NT2/D1 (cell line): Measurements from ENCODE around the gene DOCK10.

ENCODE experiments used
- DNase-seq: peaks from one replicate; pipeline ENCODE4 v3.0.0-alpha.2; 2011; ENCODE audit warnings: low read depth, low spot score
- H3K27me3 ChIP-seq: 2 replicates; pipeline ENCODE4 v1.6.0; 2011; ENCODE audit warnings: mild to moderate bottlenecking; ENCODE audit not compliant: insufficient read length, insufficient read depth
- H3K36me3 ChIP-seq: 2 replicates; pipeline ENCODE4 v1.6.1; 2011; ENCODE audit warnings: mild to moderate bottlenecking, low read length, mixed read lengths; ENCODE audit not compliant: insufficient read depth, insufficient read length
- H3K4me1 ChIP-seq: 2 replicates; pipeline ENCODE4 v1.5.1; 2011; ENCODE audit not compliant: insufficient read depth, insufficient read length
- H3K4me3 ChIP-seq: 2 replicates; pipeline ENCODE4 v1.5.1; 2011; ENCODE audit warnings: low read depth; ENCODE audit not compliant: insufficient read length
- H3K9ac ChIP-seq: 2 replicates; pipeline ENCODE4 v1.6.0; 2011; ENCODE audit warnings: low read depth; ENCODE audit not compliant: insufficient read length
- H3K9me3 ChIP-seq: 2 replicates; pipeline ENCODE4 v1.5.1; 2011; ENCODE audit warnings: mild to moderate bottlenecking, low read length; ENCODE audit not compliant: insufficient read depth
- SUZ12 ChIP-seq: IDR thresholded peaks from 2 replicates; pipeline ENCODE4 v1.6.1; 2011; ENCODE audit not compliant: insufficient read length, insufficient read depth; ENCODE audit errors: extremely low read depth
- YY1 ChIP-seq: IDR thresholded peaks from 2 replicates; pipeline ENCODE4 v1.6.1; 2011; ENCODE audit not compliant: insufficient read length, insufficient read depth
- ZNF274 ChIP-seq: IDR thresholded peaks from 2 replicates; pipeline ENCODE4 v1.6.1; 2011; ENCODE audit warnings: mild to moderate bottlenecking, low read depth, low read length

DOCK10 gene

GRCh38 chr2:224954980-224955379, 87.3 kb downstream of the DOCK10 start:
- no peaks in the 10 kb centered on the region for H3K9me3 ChIP-seq
- no peak for DNase-seq
- H3K36me3 ChIP-seq, result no peaks in the 10 kb centered on the region
- H3K4me3 ChIP-seq, result no peak overlapping the region
- no peaks in the 10 kb centered on the region for H3K4me1 ChIP-seq
- no peak for TF ChIP-seq ZNF274
- TF ChIP-seq SUZ12, result no peak
- no peak for TF ChIP-seq YY1
- H3K27me3 ChIP-seq, result no peaks in the 10 kb centered on the region
- H3K9ac ChIP-seq, result no peak overlapping the region

GRCh38 chr2:224952936-224953657, 89.2 kb downstream of the DOCK10 start:
- Histone ChIP-seq H3K27me3 (no peaks in the 10 kb centered on the region), H3K36me3 (no peaks in the 10 kb centered on the region), H3K4me3 (no peak overlapping the region), H3K9ac (no peak overlapping the region), H3K9me3 (no peaks in the 10 kb centered on the region), H3K4me1 (no peaks in the 10 kb centered on the region)
- TF ChIP-seq SUZ12 (no peak), YY1 (no peak), ZNF274 (no peak)
- DNase-seq, result no peak

- Histone ChIP-seq H3K27me3 (no peaks in the 10 kb centered on the region), H3K4me3 (no peak overlapping the region), H3K4me1 (no peaks in the 10 kb centered on the region), H3K9me3 (no peaks in the 10 kb centered on the region), H3K9ac (no peak overlapping the region), H3K36me3 (no peaks in the 10 kb centered on the region)
- TF ChIP-seq ZNF274 (no peak), SUZ12 (no peak), YY1 (no peak)
- DNase-seq, result no peak
Observed at GRCh38 chr2:224951723-224952481, 90.4 kb downstream of the DOCK10 start.

DNA sequence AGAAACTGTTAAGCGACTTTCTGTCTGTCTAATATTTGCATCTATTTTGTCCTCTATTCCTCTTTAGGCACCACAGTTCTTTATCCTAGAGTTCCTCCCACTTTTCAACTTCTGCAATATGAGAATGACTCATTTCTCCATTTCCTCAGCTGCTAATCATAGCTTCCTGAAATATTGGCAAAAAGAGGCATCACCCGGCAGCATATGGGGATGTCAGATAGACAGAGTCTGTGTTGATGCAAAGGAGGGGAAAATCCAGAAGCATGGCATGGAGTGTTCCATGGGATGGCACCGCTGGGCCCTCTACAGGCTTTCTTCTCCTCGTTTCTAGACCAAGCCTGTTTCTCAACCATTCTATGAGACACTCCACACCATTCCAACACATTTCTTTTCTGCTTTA, 93.4 kb downstream of the DOCK10 start:
- no peak for TF ChIP-seq YY1
- Histone ChIP-seq H3K27me3 (no peaks in the 10 kb centered on the region), H3K4me3 (no peak overlapping the region), H3K9ac (no peak overlapping the region), H3K4me1 (no peaks in the 10 kb centered on the region), H3K36me3 (no peaks in the 10 kb centered on the region), H3K9me3 (no peaks in the 10 kb centered on the region)
- no peak for DNase-seq

GRCh38 chr2:224948005-224948404, 94.3 kb downstream of the DOCK10 start:
- Histone ChIP-seq H3K4me1 (no peaks in the 10 kb centered on the region), H3K9me3 (no peaks in the 10 kb centered on the region), H3K36me3 (no peaks in the 10 kb centered on the region), H3K27me3 (no peaks in the 10 kb centered on the region), H3K9ac (no peak overlapping the region), H3K4me3 (no peak overlapping the region)
- TF ChIP-seq SUZ12 (no peak), ZNF274 (no peak), YY1 (no peak)
- DNase-seq, result no peak

DNA sequence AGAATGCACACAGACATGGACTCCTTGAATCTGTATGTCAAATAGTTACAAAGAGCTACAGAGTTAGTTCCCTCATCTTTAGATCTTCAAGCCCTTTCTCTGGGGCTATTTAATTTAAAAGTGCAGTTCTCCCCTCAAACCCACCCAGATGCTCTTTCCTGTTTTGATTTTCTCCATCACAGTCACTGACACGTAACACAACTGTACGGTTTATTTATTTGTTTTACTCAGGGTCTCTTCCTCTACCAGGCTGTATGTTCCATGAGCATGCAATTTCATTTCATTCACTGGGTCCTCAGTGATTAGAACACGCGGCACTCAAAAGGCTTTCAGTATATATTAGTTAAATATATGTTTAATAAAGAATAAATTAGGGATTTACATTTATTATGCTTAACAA, 94.7 kb downstream of the DOCK10 start:
- no peak for DNase-seq
- Histone ChIP-seq H3K9me3 (no peaks in the 10 kb centered on the region), H3K4me3 (no peak overlapping the region), H3K9ac (no peak overlapping the region), H3K4me1 (no peaks in the 10 kb centered on the region), H3K36me3 (no peaks in the 10 kb centered on the region), H3K27me3 (no peaks in the 10 kb centered on the region)
- no peak for TF ChIP-seq SUZ12

- H3K4me1 ChIP-seq, result no peaks in the 10 kb centered on the region
- H3K9ac ChIP-seq, result no peak overlapping the region
- no peaks in the 10 kb centered on the region for H3K9me3 ChIP-seq
- no peaks in the 10 kb centered on the region for H3K27me3 ChIP-seq
- TF ChIP-seq SUZ12, result no peak
- H3K36me3 ChIP-seq, result no peaks in the 10 kb centered on the region
- no peak overlapping the region for H3K4me3 ChIP-seq
- no peak for DNase-seq
Observed at GRCh38 chr2:224946895-224947294, 95.4 kb downstream of the DOCK10 start.
